GM12873 (cell line): ENCODE results near the gene C6orf47.

Experiments
- TF ChIP-seq, protein P1 (sequence below): IDR thresholded peaks from 2 replicates; pipeline ENCODE4 v1.5.1; 2012; ENCODE audit warnings: low read depth, mild to moderate bottlenecking, moderate library complexity, low read length, control low read depth; ENCODE audit not compliant: insufficient read depth; ENCODE audit errors: missing control alignments

C6orf47 gene

DNA sequence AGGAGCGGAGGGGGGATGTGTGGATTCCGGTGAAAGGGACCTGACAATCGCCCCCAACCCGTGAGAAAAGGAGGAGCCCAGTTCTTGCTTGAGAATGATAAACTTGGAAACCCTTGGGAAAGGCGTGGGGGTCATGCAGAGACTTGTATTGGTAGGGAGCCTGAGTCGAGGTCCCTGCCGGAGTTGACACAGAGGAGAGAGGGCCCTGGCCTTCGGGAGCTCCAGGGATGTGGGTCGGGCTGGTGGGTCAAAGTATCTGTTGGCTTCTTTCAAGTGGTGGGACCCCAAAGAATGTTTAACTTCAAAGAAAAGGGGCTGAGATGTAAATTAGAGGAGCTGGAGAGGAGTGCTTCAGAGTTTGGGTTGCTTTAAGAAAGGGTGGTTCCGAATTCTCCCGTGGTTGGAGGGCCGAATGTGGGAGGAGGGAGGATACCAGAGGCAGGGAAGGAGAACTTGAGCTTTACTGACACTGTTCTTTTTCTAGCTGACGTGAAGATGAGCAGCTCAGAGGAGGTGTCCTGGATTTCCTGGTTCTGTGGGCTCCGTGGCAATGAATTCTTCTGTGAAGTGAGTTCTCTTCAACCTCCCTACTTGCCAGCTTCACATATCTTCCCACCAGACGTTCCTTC lies 5.9 kb upstream of the C6orf47 start:
- TF ChIP-seq, protein P1, sequence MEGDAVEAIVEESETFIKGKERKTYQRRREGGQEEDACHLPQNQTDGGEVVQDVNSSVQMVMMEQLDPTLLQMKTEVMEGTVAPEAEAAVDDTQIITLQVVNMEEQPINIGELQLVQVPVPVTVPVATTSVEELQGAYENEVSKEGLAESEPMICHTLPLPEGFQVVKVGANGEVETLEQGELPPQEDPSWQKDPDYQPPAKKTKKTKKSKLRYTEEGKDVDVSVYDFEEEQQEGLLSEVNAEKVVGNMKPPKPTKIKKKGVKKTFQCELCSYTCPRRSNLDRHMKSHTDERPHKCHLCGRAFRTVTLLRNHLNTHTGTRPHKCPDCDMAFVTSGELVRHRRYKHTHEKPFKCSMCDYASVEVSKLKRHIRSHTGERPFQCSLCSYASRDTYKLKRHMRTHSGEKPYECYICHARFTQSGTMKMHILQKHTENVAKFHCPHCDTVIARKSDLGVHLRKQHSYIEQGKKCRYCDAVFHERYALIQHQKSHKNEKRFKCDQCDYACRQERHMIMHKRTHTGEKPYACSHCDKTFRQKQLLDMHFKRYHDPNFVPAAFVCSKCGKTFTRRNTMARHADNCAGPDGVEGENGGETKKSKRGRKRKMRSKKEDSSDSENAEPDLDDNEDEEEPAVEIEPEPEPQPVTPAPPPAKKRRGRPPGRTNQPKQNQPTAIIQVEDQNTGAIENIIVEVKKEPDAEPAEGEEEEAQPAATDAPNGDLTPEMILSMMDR = no peak

DNA sequence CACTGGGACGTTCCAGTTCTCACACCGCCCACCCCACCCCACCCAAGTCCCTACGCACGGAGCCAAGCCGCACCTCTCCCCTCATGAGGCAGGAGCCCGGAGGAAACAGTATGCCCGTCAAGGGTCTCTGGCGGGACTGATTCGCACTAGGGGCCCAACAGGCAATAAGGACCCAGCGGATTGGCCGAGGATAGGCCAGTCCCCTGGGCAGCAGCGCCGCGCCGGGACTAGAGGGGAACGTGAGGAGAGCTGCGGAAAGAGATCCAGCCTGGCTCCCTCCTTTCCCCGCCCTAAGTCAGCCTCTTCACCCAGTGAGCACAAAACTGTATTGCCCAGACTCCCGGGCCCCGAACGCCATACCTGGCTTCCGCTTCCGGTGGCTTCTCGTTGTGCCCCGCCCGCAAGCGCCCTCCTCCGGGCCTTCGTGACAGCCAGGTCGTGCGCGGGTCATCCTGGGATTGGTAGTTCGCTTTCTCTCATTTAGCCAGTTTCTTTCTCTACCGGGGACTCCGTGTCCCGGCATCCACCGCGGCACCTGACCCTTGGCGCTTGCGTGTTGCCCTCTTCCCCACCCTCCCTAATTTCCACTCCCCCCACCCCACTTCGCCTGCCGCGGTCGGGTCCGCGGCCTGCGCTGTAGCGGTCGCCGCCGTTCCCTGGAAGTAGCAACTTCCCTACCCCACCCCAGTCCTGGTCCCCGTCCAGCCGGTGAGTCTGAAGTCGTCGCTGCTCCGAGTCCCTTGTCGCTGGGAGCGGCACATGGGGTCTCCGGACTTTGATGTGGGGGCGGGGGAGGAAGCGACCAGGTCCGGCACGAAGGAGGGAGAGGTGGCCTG lies 5.1 kb upstream of the C6orf47 start, which contains the start of gene CSNK2B:
Gene CSNK2B (plus strand): TSS at position 580 of the 836 bp plus-strand sequence. CDS start 752 bp downstream, outside the sequence.
- TF ChIP-seq, protein P1 = peak; percentile 19

DNA sequence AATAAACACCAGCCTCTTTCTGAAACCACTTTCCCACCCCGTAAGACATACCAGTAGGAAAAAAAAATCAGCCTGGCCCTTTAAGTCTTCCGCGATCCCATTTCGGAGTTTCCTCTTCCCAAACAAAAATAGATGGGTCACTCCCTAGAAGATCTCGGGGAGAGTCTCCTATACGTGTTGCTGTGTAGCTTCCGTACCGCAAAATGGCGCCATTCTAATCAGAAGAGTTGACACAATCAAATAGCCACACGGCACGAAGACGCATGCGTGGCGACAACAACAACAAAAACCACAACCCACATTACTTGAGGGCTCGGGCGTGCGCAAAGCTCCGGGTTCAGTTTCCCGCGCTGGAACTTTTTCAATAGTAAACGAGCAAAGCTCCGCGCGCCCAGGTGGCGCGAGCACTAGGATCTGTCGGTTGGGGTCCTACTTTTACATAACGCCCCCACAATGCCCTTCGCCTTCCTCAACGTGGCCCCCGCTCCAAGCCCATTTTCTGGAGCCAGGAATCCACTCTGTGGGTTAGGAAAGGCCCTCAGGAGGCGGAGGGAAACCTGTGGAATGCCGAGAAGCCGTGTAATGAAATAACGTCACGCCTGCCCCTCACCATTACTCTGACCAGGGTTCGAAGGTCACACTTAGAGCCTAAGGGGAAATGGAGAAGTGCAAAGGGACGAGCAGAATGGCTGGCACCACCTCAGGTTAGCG lies 4.4 kb upstream of the C6orf47 start, which contains the start of gene GPANK1:
Gene GPANK1 (minus strand): TSS at position 208 of the 711 bp plus-strand sequence. CDS start 519 bp downstream, outside the sequence.
- TF ChIP-seq, protein P1 = no peak

DNA sequence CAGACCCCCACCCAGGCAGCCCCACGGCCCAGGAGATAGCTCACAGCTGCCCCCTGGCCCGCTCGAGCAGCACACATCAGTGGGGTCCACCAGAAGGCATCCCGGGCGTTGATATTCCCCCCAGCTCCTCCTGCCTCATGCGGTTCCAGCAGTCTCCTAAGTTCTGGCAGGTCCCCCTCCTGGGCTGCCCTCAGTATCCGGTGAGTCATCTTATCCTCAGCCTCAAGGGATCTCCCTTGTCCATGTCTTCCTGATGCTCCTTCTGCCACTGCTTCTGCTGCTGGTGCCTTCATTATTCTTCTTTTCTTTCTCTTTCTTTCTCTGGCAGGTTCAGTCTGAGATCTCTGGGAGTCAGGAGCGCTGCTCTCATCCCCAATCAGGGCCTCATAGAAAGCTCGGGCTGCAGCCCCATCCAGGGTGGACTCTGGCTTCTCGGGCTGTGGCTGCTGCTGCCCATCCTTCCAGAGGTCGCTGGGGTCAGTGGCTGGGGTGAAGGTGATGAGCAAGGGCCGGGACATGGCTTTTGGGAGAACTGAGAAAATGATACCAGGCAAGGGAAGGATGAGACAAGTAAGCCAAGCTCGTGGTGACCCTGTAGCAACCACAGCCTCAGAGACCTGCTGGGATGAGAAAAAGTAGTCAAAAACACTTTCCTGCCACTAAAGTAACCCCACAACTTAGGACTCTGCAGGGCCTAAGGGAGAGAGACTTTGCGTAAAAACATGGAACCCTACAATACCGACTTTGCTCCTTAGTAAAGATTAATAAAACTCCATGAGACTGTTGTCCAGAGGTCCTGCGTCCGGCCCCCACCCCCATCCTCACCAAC lies 3.6 kb upstream of the C6orf47 start:
- TF ChIP-seq, protein P1 = no peak

DNA sequence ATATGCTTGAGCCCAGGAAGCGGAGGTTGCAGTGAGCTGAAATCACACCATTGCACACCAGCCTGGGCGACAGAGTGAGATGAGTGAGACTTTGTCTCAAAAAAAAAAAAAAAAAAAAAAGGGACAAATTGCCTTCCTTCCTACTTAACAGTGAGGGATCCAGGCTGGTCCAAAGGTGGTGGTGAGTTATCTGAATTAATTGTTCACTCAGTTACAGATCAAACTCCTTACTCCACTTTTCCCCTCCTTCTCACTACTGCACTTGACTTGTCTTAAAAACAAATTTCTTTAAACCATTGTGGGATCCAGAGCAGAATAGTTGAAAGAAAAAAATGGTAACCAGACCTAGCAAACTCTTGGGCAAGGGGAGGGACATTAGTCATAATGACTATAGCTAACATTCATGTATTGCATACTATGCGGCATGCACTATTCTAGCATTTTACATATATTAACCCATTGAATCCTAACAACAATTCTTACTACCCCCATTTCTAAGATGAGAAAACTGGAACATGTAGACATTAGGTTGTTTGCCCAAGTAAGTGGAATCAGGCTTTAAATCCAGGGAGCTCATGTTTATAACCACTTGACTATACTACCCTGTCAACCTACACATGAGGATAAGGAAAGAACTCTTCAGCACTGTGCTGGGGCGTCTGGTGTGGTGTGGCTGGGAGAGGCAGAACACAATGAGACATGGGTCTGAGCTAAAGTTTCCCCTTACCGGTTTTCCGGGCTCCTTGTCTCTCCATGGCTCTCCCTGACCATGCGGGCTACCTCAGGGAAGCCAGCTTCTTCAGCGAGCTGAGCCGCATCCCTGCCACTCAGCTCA lies 2.8 kb upstream of the C6orf47 start:
- TF ChIP-seq, protein P1 = no peak

DNA sequence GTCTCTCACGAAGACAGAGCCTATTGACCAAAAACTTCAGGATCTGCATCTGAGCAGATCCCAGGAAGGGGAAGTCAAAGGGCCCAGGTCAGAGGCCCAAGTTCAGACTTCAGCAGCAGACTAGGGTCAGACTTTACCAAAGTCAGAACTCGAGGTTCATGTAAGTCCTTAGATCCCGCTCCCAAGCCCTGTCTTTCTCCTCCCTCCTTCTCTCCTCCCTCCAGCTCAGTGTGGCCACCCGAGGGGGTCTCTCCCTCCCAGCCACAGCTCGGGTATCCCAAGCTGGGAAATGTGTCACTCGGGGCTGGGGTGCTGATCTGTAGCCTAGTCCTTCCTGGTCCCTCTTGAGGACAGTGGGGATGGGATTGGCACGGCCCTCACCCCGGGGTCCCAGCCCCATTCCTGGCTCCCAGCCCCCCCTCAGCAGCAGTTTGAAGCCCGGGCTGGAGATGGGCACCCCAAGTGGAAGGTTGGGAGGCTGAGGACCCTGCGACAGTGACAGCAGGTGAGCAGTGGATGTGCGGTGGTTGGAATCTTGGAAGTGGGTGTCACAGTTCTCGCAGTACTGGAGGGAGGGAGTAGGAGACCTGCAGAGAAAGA lies 1.6 kb upstream of the C6orf47 start:
- TF ChIP-seq, protein P1 = no peak
